ENCODE measurements around the gene CDT1.

- peak in 1 of 6 experiments; percentile 4 for TF ChIP-seq CTCF (IDR thresholded peaks at IDR 0.05)
- no peak for TF ChIP-seq POLR2A (IDR thresholded peaks at IDR 0.05)
These were observed 48.5 kb upstream of the CDT1 start for GRCh38 chr16:88754912-88755744.
